ENCODE results near the gene UBE4B.

The UBE4B gene

GRCh38 chr1:10122926-10123325 is 90.2 kb downstream of the UBE4B start:
- no peak for TF ChIP-seq SPI1 (IDR thresholded peaks at IDR 0.05; ENCODE audit: low read depth, low read length)
- TF ChIP-seq TAF1 (IDR thresholded peaks at IDR 0.05; ENCODE audit: low read depth, low read length): no peak
- no peak for TF ChIP-seq PAX5 (IDR thresholded peaks at IDR 0.05; ENCODE audit: insufficient read depth, low read length, severe bottlenecking)
- no peak for TF ChIP-seq POLR2A (IDR thresholded peaks at IDR 0.05; ENCODE audit: low read depth, low read length)
- FAIRE-seq: no peak
- DNase-seq (ENCODE audit: insufficient read length, low spot score): no peak

GRCh38 chr1:10128101-10128765 is 95.5 kb downstream of the UBE4B start:
- TF ChIP-seq POLR2AphosphoS5 (IDR thresholded peaks at IDR 0.05; ENCODE audit: low read depth, low read length) (no peak), POU2F2 (IDR thresholded peaks at IDR 0.05; ENCODE audit: low read depth, low read length) (no peak), TAF1 (IDR thresholded peaks at IDR 0.05; ENCODE audit: low read depth, low read length) (no peak), PAX5 (IDR thresholded peaks at IDR 0.05; ENCODE audit: insufficient read depth, low read length, severe bottlenecking) (no peak), POLR2A (IDR thresholded peaks at IDR 0.05; ENCODE audit: low read depth, low read length) (no peak), SPI1 (IDR thresholded peaks at IDR 0.05; ENCODE audit: low read depth, low read length) (no peak)
- FAIRE-seq: no peak
- DNase-seq (ENCODE audit: insufficient read length, low spot score): no peak

GRCh38 chr1:10132316-10132715 is 99.6 kb downstream of the UBE4B start:
- TF ChIP-seq SPI1 (IDR thresholded peaks at IDR 0.05; ENCODE audit: low read depth, low read length) (no peak), TAF1 (IDR thresholded peaks at IDR 0.05; ENCODE audit: low read depth, low read length) (no peak), PAX5 (IDR thresholded peaks at IDR 0.05; ENCODE audit: insufficient read depth, low read length, severe bottlenecking) (no peak), POU2F2 (IDR thresholded peaks at IDR 0.05; ENCODE audit: low read depth, low read length) (no peak), POLR2A (IDR thresholded peaks at IDR 0.05; ENCODE audit: low read depth, low read length) (no peak), POLR2AphosphoS5 (IDR thresholded peaks at IDR 0.05; ENCODE audit: low read depth, low read length) (no peak)
- DNase-seq (ENCODE audit: insufficient read length, low spot score) (no peak), FAIRE-seq (no peak)

GRCh38 chr1:10132852-10133251 is 100.1 kb downstream of the UBE4B start:
- TF ChIP-seq TAF1 (IDR thresholded peaks at IDR 0.05; ENCODE audit: low read depth, low read length) (no peak), SPI1 (IDR thresholded peaks at IDR 0.05; ENCODE audit: low read depth, low read length) (no peak), POLR2AphosphoS5 (IDR thresholded peaks at IDR 0.05; ENCODE audit: low read depth, low read length) (no peak), POLR2A (IDR thresholded peaks at IDR 0.05; ENCODE audit: low read depth, low read length) (no peak), PAX5 (IDR thresholded peaks at IDR 0.05; ENCODE audit: insufficient read depth, low read length, severe bottlenecking) (no peak), POU2F2 (IDR thresholded peaks at IDR 0.05; ENCODE audit: low read depth, low read length) (no peak)
- no peak for DNase-seq (ENCODE audit: insufficient read length, low spot score)
- FAIRE-seq: no peak

GRCh38 chr1:10140981-10141380 is 108.2 kb downstream of the UBE4B start:
- DNase-seq (ENCODE audit: insufficient read length, low spot score) (no peak), FAIRE-seq (no peak)
- no peak for TF ChIP-seq POLR2AphosphoS5 (IDR thresholded peaks at IDR 0.05; ENCODE audit: low read depth, low read length)
- TF ChIP-seq PAX5 (IDR thresholded peaks at IDR 0.05; ENCODE audit: insufficient read depth, low read length, severe bottlenecking): no peak
- TF ChIP-seq SPI1 (IDR thresholded peaks at IDR 0.05; ENCODE audit: low read depth, low read length): no peak
- no peak for TF ChIP-seq POLR2A (IDR thresholded peaks at IDR 0.05; ENCODE audit: low read depth, low read length)
- TF ChIP-seq TAF1 (IDR thresholded peaks at IDR 0.05; ENCODE audit: low read depth, low read length): no peak
- TF ChIP-seq POU2F2 (IDR thresholded peaks at IDR 0.05; ENCODE audit: low read depth, low read length): no peak

GRCh38 chr1:10143961-10144485 is 111.3 kb downstream of the UBE4B start:
- FAIRE-seq (no peak), DNase-seq (ENCODE audit: insufficient read length, low spot score) (no peak)
- TF ChIP-seq POU2F2 (IDR thresholded peaks at IDR 0.05; ENCODE audit: low read depth, low read length) (no peak), POLR2A (IDR thresholded peaks at IDR 0.05; ENCODE audit: low read depth, low read length) (no peak), POLR2AphosphoS5 (IDR thresholded peaks at IDR 0.05; ENCODE audit: low read depth, low read length) (no peak), SPI1 (IDR thresholded peaks at IDR 0.05; ENCODE audit: low read depth, low read length) (no peak), PAX5 (IDR thresholded peaks at IDR 0.05; ENCODE audit: insufficient read depth, low read length, severe bottlenecking) (no peak), TAF1 (IDR thresholded peaks at IDR 0.05; ENCODE audit: low read depth, low read length) (no peak)

GRCh38 chr1:10146391-10146790 is 113.6 kb downstream of the UBE4B start:
- TF ChIP-seq PAX5 (IDR thresholded peaks at IDR 0.05; ENCODE audit: insufficient read depth, low read length, severe bottlenecking): no peak
- no peak for TF ChIP-seq POU2F2 (IDR thresholded peaks at IDR 0.05; ENCODE audit: low read depth, low read length)
- no peak for TF ChIP-seq POLR2AphosphoS5 (IDR thresholded peaks at IDR 0.05; ENCODE audit: low read depth, low read length)
- no peak for TF ChIP-seq POLR2A (IDR thresholded peaks at IDR 0.05; ENCODE audit: low read depth, low read length)
- TF ChIP-seq SPI1 (IDR thresholded peaks at IDR 0.05; ENCODE audit: low read depth, low read length): no peak
- TF ChIP-seq TAF1 (IDR thresholded peaks at IDR 0.05; ENCODE audit: low read depth, low read length): no peak
- FAIRE-seq (no peak), DNase-seq (ENCODE audit: insufficient read length, low spot score) (no peak)

GRCh38 chr1:10149231-10149630 is 116.5 kb downstream of the UBE4B start:
- DNase-seq (ENCODE audit: insufficient read length, low spot score) (no peak), FAIRE-seq (no peak)
- TF ChIP-seq POLR2AphosphoS5 (IDR thresholded peaks at IDR 0.05; ENCODE audit: low read depth, low read length): no peak
- TF ChIP-seq PAX5 (IDR thresholded peaks at IDR 0.05; ENCODE audit: insufficient read depth, low read length, severe bottlenecking): no peak
- TF ChIP-seq POU2F2 (IDR thresholded peaks at IDR 0.05; ENCODE audit: low read depth, low read length): no peak
- TF ChIP-seq SPI1 (IDR thresholded peaks at IDR 0.05; ENCODE audit: low read depth, low read length): no peak
- no peak for TF ChIP-seq POLR2A (IDR thresholded peaks at IDR 0.05; ENCODE audit: low read depth, low read length)
- TF ChIP-seq TAF1 (IDR thresholded peaks at IDR 0.05; ENCODE audit: low read depth, low read length): no peak

- peak; percentile 35 for DNase-seq (ENCODE audit: insufficient read length, low spot score)
- FAIRE-seq: peak; percentile 33
- no peak for TF ChIP-seq PAX5 (IDR thresholded peaks at IDR 0.05; ENCODE audit: insufficient read depth, low read length, severe bottlenecking)
- TF ChIP-seq SPI1 (IDR thresholded peaks at IDR 0.05; ENCODE audit: low read depth, low read length): no peak
- TF ChIP-seq POLR2A (IDR thresholded peaks at IDR 0.05; ENCODE audit: low read depth, low read length): no peak
- no peak for TF ChIP-seq TAF1 (IDR thresholded peaks at IDR 0.05; ENCODE audit: low read depth, low read length)
- TF ChIP-seq POLR2AphosphoS5 (IDR thresholded peaks at IDR 0.05; ENCODE audit: low read depth, low read length): no peak
- no peak for TF ChIP-seq POU2F2 (IDR thresholded peaks at IDR 0.05; ENCODE audit: low read depth, low read length)
These were observed 120.0 kb downstream of the UBE4B start for GRCh38 chr1:10152709-10153284.
